Right atrium auricular region (tissue), 2 donors: ENCODE data around the gene SLC23A2. TPM values are rescaled to one million over a fixed set of nuclear protein-coding genes. Genes with fewer than 3 reads are reported as not detected.
A peak's percentile ranks its signal among the peaks of the same experiment; 100 is the strongest.

ENCODE experiments used
- DNase-seq: peaks from one replicate; pipeline ENCODE4 v3.0.0-alpha.2; 2019; ENCODE audit warnings: low spot score
- H3K27ac ChIP-seq, 2 donors: fragments of 200-600 bp; sonication (generic); 1 replicate in 1 of 2; 2 replicates in 1 of 2; pipeline ENCODE4 v1.5.1; 2016 to 2019
- H3K27me3 ChIP-seq, 2 donors: fragments of 200-600 bp; sonication (generic); one replicate each; pipeline versions ENCODE4 v1.5.1 to v1.6.0; 2017 to 2019
- H3K36me3 ChIP-seq: fragments of 200-600 bp; sonication (generic); one replicate; pipeline ENCODE4 v1.5.1; 2016
- H3K4me1 ChIP-seq, 2 donors: fragments of 200-600 bp; sonication (generic); one replicate each; pipeline versions ENCODE4 v1.5.1 to v1.6.0; 2017 to 2019
- H3K4me3 ChIP-seq, 2 donors: fragments of 200-600 bp; sonication (generic); 1 replicate in 1 of 2; 2 replicates in 1 of 2; pipeline ENCODE4 v1.5.1; 2017 to 2019; ENCODE audit warnings: mild to moderate bottlenecking in 1 of 2, moderate library complexity in 1 of 2
- H3K9me3 ChIP-seq, 2 donors: fragments of 200-600 bp; sonication (generic); one replicate each; pipeline ENCODE4 v1.5.1; 2019
- CTCF ChIP-seq, 2 donors: fragments of 200-600 bp; sonication (generic); IDR thresholded peaks; one replicate each; pipeline ENCODE4 v1.5.1; 2019; ENCODE audit warnings: antibody characterized with exemption in 2 of 2
- total RNA-seq, 2 donors: library from RNA; depleted of rRNA; stranded (reverse); fragments of >200 nt; gene quantifications; one replicate each; pipeline ENCODE4 v1.1.0, GENCODE V29; 2016

Gene SLC23A2
- total RNA-seq, 2 donors from 2014 or later = 9.8 to 10.8 TPM

- H3K36me3 ChIP-seq = no peaks in the 10 kb centered on the region
- DNase-seq = no peak
- H3K4me3 ChIP-seq = peak overlapping the region in 1 of 2 donors; percentile 78
- H3K9me3 ChIP-seq = no peaks in the 10 kb centered on the region
- no peaks in the 10 kb centered on the region for H3K27me3 ChIP-seq
- no peak overlapping the region for H3K27ac ChIP-seq
- no peak for TF ChIP-seq CTCF (IDR thresholded peaks at IDR 0.05)
- peaks cover 0 to 34% of the 10 kb centered on the region in 2 donors for H3K4me1 ChIP-seq
Measured at GRCh38 chr20:4821590-4821989, 179.7 kb downstream of the SLC23A2 start.

GRCh38 chr20:4820806-4821518, 180.3 kb downstream of the SLC23A2 start:
- no peaks in the 10 kb centered on the region for H3K27me3 ChIP-seq
- no peaks in the 10 kb centered on the region for H3K36me3 ChIP-seq
- no peak overlapping the region for H3K4me3 ChIP-seq
- DNase-seq = no peak
- no peaks in the 10 kb centered on the region for H3K9me3 ChIP-seq
- no peak for TF ChIP-seq CTCF (IDR thresholded peaks at IDR 0.05)
- H3K4me1 ChIP-seq = peaks cover 0 to 34% of the 10 kb centered on the region in 2 donors
- H3K27ac ChIP-seq = no peak overlapping the region

GRCh38 chr20:4819901-4820300, 181.4 kb downstream of the SLC23A2 start:
- DNase-seq = no peak
- no peak for TF ChIP-seq CTCF (IDR thresholded peaks at IDR 0.05)
- no peaks in the 10 kb centered on the region for H3K27me3 ChIP-seq
- no peak overlapping the region for H3K27ac ChIP-seq
- no peak overlapping the region for H3K4me3 ChIP-seq
- peaks cover 0 to 36% of the 10 kb centered on the region in 2 donors for H3K4me1 ChIP-seq
- no peaks in the 10 kb centered on the region for H3K36me3 ChIP-seq
- H3K9me3 ChIP-seq = no peaks in the 10 kb centered on the region

GRCh38 chr20:4817230-4817671, 184.1 kb downstream of the SLC23A2 start:
- TF ChIP-seq CTCF (IDR thresholded peaks at IDR 0.05) = no peak
- Histone ChIP-seq H3K4me1 (peaks cover 0 to 38% of the 10 kb centered on the region in 2 donors), H3K36me3 (no peaks in the 10 kb centered on the region)

GRCh38 chr20:4815628-4816027, 185.7 kb downstream of the SLC23A2 start:
- H3K4me3 ChIP-seq = no peak overlapping the region
- no peaks in the 10 kb centered on the region for H3K36me3 ChIP-seq
- H3K9me3 ChIP-seq = no peaks in the 10 kb centered on the region
- no peak for TF ChIP-seq CTCF (IDR thresholded peaks at IDR 0.05)
- peaks cover 0 to 28% of the 10 kb centered on the region in 2 donors for H3K4me1 ChIP-seq
- DNase-seq = no peak
- H3K27me3 ChIP-seq = no peaks in the 10 kb centered on the region
- H3K27ac ChIP-seq = no peak overlapping the region

More at GRCh38 chr20:4817230-4817671, 184.1 kb downstream of the SLC23A2 start:
- no peak for DNase-seq
- Histone ChIP-seq H3K4me3 (no peak overlapping the region), H3K27ac (no peak overlapping the region), H3K27me3 (no peaks in the 10 kb centered on the region), H3K9me3 (no peaks in the 10 kb centered on the region)
